Osteoblast (primary cell): Measurements from ENCODE around the gene SIRPD. TPM values are rescaled to one million over a fixed set of nuclear protein-coding genes. Genes with fewer than 3 reads are reported as not detected.
"Not testable (repeated sequence)": the region's sequence is repeated elsewhere in the genome, so short reads cannot be mapped to it uniquely, and the experiment has no call there.

Experiments used
- DNase-seq: peaks from one replicate; pipeline ENCODE4 v3.0.0; 2011; ENCODE audit warnings: low spot score, mixed read lengths; ENCODE audit not compliant: insufficient read length; ENCODE audit errors: missing footprints
- H2AFZ ChIP-seq: 2 replicates; pipeline ENCODE4 v1.6.0; 2011; ENCODE audit warnings: mild to moderate bottlenecking, low read length
- H3K27ac ChIP-seq: 2 replicates; pipeline ENCODE4 v1.5.1; 2011; ENCODE audit warnings: mild to moderate bottlenecking, low read depth, low read length, moderate library complexity
- H3K27me3 ChIP-seq: 2 replicates; pipeline ENCODE4 v1.6.0; 2012; ENCODE audit warnings: mild to moderate bottlenecking, control low read depth, inconsistent platforms, low read length, moderate library complexity; ENCODE audit not compliant: insufficient read depth
- H3K36me3 ChIP-seq: 2 replicates; pipeline ENCODE4 v1.5.1; 2011; ENCODE audit warnings: mild to moderate bottlenecking, low read length, control low read depth, moderate library complexity; ENCODE audit not compliant: insufficient read depth
- H3K4me1 ChIP-seq: 2 replicates; pipeline ENCODE4 v1.5.1; 2011; ENCODE audit warnings: mild to moderate bottlenecking, low read length, control low read depth, moderate library complexity; ENCODE audit not compliant: insufficient read depth
- H3K4me2 ChIP-seq: 2 replicates; pipeline ENCODE4 v1.6.0; 2011; ENCODE audit warnings: mild to moderate bottlenecking, low read length; ENCODE audit not compliant: insufficient read depth
- H3K4me3 ChIP-seq: fragments of 200-600 bp; sonication (generic); 3 replicates; pipeline ENCODE4 v1.5.1; 2012; ENCODE audit warnings: mild to moderate bottlenecking, low read length, inconsistent platforms; ENCODE audit not compliant: insufficient read depth
- H3K79me2 ChIP-seq: 2 replicates; pipeline ENCODE4 v1.6.0; 2012; ENCODE audit warnings: mild to moderate bottlenecking, low read length, control low read depth, inconsistent platforms; ENCODE audit not compliant: insufficient read depth
- H3K9me3 ChIP-seq: 2 replicates; pipeline ENCODE4 v1.5.1; 2011; ENCODE audit warnings: low read depth, low read length, control low read depth
- H4K20me1 ChIP-seq: 2 replicates; pipeline ENCODE4 v1.6.0; 2012; ENCODE audit warnings: mild to moderate bottlenecking, low read length, control low read depth; ENCODE audit not compliant: insufficient read depth
- total RNA-seq: library from RNA; depleted of rRNA; stranded (reverse); fragments of >200 nt; gene quantifications from 2 replicates; pipeline ENCODE4 v1.2.3, GENCODE V29; 2012
- TF ChIP-seq, protein P1 (sequence below): IDR thresholded peaks from 2 replicates; pipeline ENCODE4 v1.5.1; 2011; ENCODE audit warnings: mild to moderate bottlenecking, low read depth, low read length, moderate library complexity; ENCODE audit errors: extremely low read depth

Gene SIRPD
- total RNA-seq, 1 donor = not detected

DNA sequence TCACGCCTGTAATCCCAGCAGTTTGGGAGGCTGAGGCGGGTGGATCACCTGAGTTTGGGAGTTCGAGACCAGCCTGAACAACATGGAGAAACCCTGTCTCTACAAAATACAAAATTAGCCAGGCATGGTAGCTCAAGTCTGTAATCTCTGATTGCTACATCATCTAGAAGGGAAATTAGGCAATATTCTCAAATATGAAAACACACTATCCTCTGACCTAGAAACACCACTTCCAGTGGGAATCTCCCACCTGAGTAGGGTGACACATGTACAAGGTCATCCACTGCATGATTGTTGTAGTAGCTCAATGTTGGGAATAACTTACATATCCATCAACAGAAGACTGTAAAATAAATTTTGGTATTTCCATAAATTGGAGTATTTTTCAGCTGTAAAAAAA is 19.1 kb upstream of the SIRPD start:
- no peak for DNase-seq
- Histone ChIP-seq H3K79me2 (no peaks in the 10 kb centered on the region), H3K27ac (no peak overlapping the region)

DNA sequence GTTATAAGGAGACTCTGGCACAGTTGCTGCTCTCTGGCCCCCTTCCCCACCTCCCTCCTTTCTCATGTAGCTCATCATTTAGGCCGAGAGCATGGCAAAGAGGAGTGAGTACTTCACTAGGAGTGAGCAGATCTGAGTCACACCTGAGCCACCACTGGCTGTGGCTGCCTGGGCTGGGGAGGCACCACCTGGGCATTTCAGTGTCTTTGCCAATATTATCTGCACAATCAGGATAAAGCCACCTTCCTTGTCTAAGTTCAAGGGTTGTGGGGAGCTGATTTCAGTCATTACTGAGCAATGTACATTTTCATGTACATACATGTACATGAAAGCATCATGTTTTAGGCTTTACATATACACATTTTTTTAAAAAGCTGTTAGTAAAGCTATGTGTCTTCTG is 18.5 kb upstream of the SIRPD start:
- H3K79me2 ChIP-seq, H3K27me3 ChIP-seq, H3K9me3 ChIP-seq, H3K27ac ChIP-seq, H2AFZ ChIP-seq, H4K20me1 ChIP-seq, DNase-seq, H3K4me3 ChIP-seq, H3K4me1 ChIP-seq, H3K36me3 ChIP-seq, H3K4me2 ChIP-seq: not testable (repeated sequence)

More for the DNA sequence above, 19.1 kb upstream of the SIRPD start:
- Histone ChIP-seq H4K20me1 (no peaks in the 10 kb centered on the region), H3K4me2 (no peak overlapping the region), H3K4me3 (no peak overlapping the region), H2AFZ (no peak overlapping the region), H3K9me3 (no peaks in the 10 kb centered on the region), H3K4me1 (no peaks in the 10 kb centered on the region), H3K27me3 (no peaks in the 10 kb centered on the region), H3K36me3 (no peaks in the 10 kb centered on the region)
- TF ChIP-seq, protein P1, sequence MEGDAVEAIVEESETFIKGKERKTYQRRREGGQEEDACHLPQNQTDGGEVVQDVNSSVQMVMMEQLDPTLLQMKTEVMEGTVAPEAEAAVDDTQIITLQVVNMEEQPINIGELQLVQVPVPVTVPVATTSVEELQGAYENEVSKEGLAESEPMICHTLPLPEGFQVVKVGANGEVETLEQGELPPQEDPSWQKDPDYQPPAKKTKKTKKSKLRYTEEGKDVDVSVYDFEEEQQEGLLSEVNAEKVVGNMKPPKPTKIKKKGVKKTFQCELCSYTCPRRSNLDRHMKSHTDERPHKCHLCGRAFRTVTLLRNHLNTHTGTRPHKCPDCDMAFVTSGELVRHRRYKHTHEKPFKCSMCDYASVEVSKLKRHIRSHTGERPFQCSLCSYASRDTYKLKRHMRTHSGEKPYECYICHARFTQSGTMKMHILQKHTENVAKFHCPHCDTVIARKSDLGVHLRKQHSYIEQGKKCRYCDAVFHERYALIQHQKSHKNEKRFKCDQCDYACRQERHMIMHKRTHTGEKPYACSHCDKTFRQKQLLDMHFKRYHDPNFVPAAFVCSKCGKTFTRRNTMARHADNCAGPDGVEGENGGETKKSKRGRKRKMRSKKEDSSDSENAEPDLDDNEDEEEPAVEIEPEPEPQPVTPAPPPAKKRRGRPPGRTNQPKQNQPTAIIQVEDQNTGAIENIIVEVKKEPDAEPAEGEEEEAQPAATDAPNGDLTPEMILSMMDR = no peak

- not testable (repeated sequence) for H3K4me3 ChIP-seq, H3K79me2 ChIP-seq, H3K36me3 ChIP-seq, H2AFZ ChIP-seq, H3K27ac ChIP-seq, H4K20me1 ChIP-seq, DNase-seq, H3K4me2 ChIP-seq, H3K27me3 ChIP-seq, H3K9me3 ChIP-seq
- H3K4me1 ChIP-seq = peaks cover 14% of the 10 kb centered on the region
These were observed 14.1 kb upstream of the SIRPD start for GRCh38 chr20:1571583-1571982.

DNA sequence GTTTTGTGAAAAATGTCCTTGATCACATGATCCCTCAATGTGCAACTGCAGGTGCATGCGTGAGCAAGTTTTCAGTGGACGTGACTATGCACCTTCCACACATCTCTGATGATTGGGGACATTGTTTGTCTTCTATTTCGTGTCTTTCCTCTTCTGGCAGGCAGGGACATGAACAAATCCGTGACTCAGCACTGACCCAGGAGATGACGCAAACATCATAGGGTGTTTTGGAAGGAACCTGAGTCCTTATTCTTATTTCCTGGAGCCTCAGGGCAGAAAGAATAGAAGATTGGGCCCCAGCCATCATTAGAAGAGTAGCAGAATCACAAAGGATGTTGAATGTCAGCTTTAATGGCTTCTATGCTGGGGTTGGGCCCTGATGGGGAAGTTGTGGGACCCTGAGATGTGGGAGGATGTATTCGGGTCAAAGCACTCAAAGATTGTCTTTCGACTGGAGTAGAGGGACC is 11.9 kb upstream of the SIRPD start:
- Histone ChIP-seq H3K9me3 (no peaks in the 10 kb centered on the region), H4K20me1 (no peaks in the 10 kb centered on the region), H3K4me2 (no peak overlapping the region), H3K4me1 (peaks cover 14% of the 10 kb centered on the region), H3K27me3 (no peaks in the 10 kb centered on the region), H3K27ac (no peak overlapping the region), H3K36me3 (no peaks in the 10 kb centered on the region), H3K4me3 (no peak overlapping the region), H2AFZ (peak overlapping the region; percentile 1), H3K79me2 (no peaks in the 10 kb centered on the region)
- no peak for DNase-seq
- TF ChIP-seq, protein P1 = no peak

DNA sequence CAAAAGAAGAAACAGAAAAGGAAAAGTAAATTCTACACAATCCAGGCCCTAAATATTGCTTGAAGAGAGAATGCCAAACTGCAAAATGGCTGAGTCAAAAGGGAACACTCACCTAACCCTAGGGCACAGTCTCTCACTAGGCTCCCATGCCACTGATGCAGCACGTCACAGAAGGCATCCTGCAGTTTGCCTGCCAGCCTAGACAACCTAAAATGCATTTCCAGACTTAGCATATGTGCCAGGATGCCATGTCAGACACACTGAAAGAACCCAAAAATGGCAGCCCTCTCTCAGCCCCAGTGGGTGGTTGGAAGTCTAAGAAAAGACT is 10.6 kb upstream of the SIRPD start:
- H3K4me2 ChIP-seq = no peak overlapping the region
- no peak for DNase-seq
- no peaks in the 10 kb centered on the region for H3K79me2 ChIP-seq
- no peak overlapping the region for H2AFZ ChIP-seq
- H3K36me3 ChIP-seq = no peaks in the 10 kb centered on the region
- no peaks in the 10 kb centered on the region for H3K27me3 ChIP-seq
- H3K4me3 ChIP-seq = no peak overlapping the region
- TF ChIP-seq, protein P1 = no peak
- no peaks in the 10 kb centered on the region for H4K20me1 ChIP-seq
- peaks cover 14% of the 10 kb centered on the region for H3K4me1 ChIP-seq
- H3K27ac ChIP-seq = no peak overlapping the region
- no peaks in the 10 kb centered on the region for H3K9me3 ChIP-seq
